Measurements from ENCODE around the gene MATN1.

MATN1 gene

DNA sequence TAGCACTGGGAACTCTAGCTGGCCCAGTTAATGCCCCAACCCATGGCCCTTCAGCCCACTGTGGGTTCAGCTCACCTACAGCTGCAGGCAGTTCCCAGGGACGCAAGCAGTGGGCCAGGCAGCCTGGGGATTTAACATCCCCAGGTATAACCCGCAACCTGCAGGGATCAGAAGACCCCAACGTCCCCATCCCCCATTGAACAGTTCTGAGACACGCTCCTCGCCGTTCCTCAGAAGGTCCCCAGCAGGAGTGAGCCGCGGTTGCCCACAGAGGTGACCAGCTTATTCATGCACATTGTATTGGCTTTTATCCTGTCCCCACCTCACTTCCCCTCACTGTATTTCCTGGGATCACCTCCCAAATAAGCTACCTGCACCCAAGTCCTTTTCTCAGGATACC, 5.0 kb upstream of the MATN1 start:
- Mint-ChIP-seq H3K4me3 (no peak overlapping the region), H3K27me3 (peaks cover 3% of the 10 kb centered on the region), H3K27ac (no peak overlapping the region), H3K4me1 (peaks cover 3% of the 10 kb centered on the region), H3K36me3 (peaks cover 13% of the 10 kb centered on the region), H3K9me3 (no peaks in the 10 kb centered on the region)
- DNase-seq, result no peak
- CTCF ChIA-PET, result interaction anchor here (4.5 to 11.4 kb wide), 2 partner anchors 8 to 50 kb away, joined by 38 to 465 read pairs; no protein-coding TSS in a partner anchor

DNA sequence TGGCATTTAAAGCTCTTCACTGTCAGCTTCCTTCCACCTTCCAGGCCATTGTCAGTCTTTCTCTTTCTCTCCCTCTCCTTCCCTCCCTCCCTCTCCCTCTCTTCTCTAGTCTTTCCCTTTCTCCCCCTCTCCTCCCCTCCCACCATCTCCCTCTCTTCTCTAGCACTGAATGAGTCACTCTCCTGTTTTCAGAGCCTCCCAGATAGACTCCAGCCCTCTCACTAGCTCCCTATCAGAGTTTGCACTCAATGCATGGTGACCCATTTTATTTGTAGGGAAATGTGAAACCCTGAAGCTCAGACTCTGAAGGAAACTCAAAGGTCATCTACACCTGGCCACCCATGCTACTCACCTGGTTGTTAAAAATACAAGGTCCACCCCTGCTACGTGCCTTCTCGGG, 4.4 kb upstream of the MATN1 start:
- Mint-ChIP-seq H3K27me3 (peaks cover 3% of the 10 kb centered on the region), H3K27ac (peak overlapping the region; percentile 38), H3K4me3 (no peak overlapping the region), H3K4me1 (peaks cover 3% of the 10 kb centered on the region), H3K36me3 (peaks cover 9% of the 10 kb centered on the region), H3K9me3 (no peaks in the 10 kb centered on the region)
- DNase-seq, result no peak
- CTCF ChIA-PET, result interaction anchor here (0.8 to 11.4 kb wide), 3 partner anchors 8 to 74 kb away, joined by 4 to 465 read pairs (median 38); no protein-coding TSS in a partner anchor

DNA sequence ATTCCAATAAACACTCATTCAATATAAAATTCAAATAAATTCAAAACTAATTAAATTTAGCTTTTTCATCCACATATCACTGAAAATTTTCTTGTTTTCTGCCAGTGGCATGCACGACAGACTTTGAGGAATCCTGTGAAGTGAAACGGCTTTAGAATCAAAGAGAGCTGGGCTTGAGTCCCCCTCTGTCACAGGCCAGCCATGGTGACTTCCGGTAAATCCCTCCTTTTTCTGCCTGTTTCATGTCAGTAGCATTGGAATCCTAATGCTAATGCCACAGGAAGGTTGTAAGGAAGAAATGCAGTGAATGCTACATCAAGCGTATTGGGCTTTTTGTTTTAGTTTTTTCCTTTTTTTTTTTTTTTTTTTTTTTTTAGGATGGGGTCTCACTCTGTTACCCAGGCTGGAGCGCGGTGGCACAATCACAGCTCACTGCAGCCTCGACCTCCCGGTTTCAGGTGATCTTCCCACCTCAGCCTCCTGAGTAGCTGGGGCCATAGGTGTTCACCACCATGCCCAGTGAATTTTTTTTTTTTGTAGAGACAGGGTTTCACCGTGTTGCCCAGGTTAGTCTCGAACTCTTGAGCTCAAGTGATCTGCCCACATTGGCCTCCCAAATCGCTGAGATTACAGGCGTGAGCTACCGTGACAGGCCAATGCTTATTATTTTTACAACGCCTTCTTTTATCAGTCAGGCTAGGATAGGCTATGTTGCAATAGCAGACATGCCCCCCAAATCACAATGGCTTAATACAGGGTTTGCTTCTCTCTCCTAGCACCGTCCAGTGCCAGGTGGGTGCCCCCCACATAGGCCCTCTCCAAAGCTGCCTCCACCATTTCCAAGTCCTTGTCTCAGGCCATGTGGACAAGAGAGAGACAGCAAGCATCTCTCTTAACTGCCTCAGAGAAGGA, 3.6 kb upstream of the MATN1 start:
- H3K4me1 Mint-ChIP-seq, result no peaks in the 10 kb centered on the region
- H3K4me3 Mint-ChIP-seq, result no peak overlapping the region
- CTCF ChIA-PET, result interaction anchor here (0.8 to 11.4 kb wide), 6 partner anchors 7 to 74 kb away, joined by 3 to 465 read pairs (median 21); no protein-coding TSS in a partner anchor
- peaks cover 3% of the 10 kb centered on the region for H3K36me3 Mint-ChIP-seq
- H3K27me3 Mint-ChIP-seq, result peaks cover 3% of the 10 kb centered on the region
- no peak for DNase-seq
- H3K9me3 Mint-ChIP-seq, result no peaks in the 10 kb centered on the region
- peak overlapping the region; percentile 11 for H3K27ac Mint-ChIP-seq

DNA sequence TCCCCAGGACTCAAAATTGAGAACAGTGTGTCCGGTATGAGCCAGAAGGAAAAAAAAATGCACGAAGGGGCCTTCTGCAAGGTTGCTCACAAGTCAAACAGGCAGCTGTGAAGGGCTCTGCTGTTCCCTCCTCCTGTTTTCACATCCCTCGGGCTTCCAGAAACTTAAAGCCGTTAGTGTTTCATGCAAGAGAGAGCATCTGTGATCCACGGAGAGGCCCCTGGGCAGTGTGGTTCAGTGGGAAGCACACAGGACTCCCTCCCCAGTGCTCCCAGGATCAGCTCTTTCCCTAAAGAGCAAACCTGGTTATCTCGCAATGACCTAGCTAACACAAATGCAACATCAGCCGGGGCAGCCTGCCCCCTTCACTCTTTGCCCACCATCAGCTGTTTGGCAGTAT, 2.9 kb upstream of the MATN1 start:
- H3K36me3 Mint-ChIP-seq, result peaks cover 3% of the 10 kb centered on the region

DNA sequence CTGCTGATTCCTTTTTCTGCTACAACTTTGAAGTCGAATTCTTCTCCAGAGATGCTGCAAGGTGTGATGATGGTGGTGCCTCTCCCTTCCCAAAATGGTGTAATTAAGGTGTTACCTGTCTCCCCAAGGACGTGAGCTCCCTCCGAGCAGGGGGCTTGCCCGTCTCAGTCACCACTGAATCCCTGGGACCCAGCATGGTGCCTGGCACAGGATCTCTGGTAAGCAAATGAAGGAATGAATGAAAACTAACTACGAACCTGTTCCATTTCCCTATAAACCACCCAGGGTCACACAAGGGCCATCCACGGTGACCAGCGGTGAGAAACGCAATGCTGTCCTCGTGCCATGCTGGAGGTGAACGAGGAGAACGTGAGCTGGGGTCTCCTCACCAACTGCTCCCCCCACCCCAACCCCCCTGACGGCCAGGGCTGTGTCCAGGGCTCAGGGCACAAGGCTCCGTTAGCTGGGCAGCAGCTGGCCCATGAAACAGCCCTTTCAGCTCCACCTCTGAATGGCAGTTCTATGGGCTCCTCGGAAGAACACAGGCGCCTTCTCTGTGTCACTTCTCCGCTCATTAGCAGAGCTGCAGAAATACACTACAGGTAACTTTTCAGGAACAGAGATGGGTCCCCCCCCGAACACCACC, 2.2 kb upstream of the MATN1 start:
- Mint-ChIP-seq H3K27ac (no peak overlapping the region), H3K36me3 (no peaks in the 10 kb centered on the region), H3K9me3 (no peaks in the 10 kb centered on the region), H3K4me3 (no peak overlapping the region), H3K27me3 (no peaks in the 10 kb centered on the region), H3K4me1 (peaks cover 3% of the 10 kb centered on the region)
- no peak for DNase-seq
- CTCF ChIA-PET, result interaction anchor here (1.1 to 11.4 kb wide), 4 partner anchors 18 to 53 kb away, joined by 3 to 465 read pairs (median 41); no protein-coding TSS in a partner anchor

More for the DNA sequence above, 2.9 kb upstream of the MATN1 start:
- H3K4me1 Mint-ChIP-seq, result no peaks in the 10 kb centered on the region
- H3K27ac Mint-ChIP-seq, result no peak overlapping the region
- no peaks in the 10 kb centered on the region for H3K9me3 Mint-ChIP-seq
- no peak overlapping the region for H3K4me3 Mint-ChIP-seq
- CTCF ChIA-PET, result interaction anchor here (1.1 to 11.4 kb wide), 4 partner anchors 17 to 52 kb away, joined by 3 to 465 read pairs (median 40); no protein-coding TSS in a partner anchor
- no peak for DNase-seq
- no peaks in the 10 kb centered on the region for H3K27me3 Mint-ChIP-seq

DNA sequence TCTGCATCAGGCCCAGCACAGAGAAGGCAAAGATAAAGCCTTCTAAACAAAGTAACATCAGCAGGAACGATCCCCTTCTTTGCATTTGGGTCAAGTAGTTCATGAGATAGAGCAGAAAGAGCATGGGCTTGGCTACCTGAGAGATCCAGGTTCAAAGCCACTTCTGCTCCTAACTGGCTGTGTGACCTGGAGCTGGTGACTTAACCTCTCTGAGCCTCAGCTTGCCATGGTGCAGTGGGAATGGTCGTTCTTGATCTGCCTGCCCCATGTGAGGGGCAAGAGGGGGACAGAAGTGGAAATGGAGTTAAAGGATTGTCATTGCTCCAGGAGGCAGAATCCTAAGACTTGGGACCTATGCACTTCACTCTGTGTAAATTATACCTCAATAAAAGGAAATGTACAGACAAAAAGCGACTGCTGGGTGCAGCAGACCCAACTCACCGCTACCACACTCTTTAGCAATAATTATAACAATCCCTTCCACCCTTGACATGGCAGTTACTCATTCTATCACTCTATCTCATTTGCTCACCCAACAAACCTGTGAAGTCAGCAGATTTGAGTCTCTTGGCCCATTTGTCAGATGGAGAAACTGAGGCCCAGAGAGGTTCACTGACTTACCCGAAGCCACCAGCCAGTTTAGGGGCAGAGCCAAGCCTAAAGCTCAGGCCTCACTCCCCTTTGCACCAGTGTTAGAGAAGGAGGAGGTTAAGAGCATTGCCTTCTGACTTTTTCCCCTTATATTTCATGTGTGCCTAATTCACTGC, 1.5 kb upstream of the MATN1 start:
- Mint-ChIP-seq H3K27ac (no peak overlapping the region), H3K9me3 (no peaks in the 10 kb centered on the region)

DNA sequence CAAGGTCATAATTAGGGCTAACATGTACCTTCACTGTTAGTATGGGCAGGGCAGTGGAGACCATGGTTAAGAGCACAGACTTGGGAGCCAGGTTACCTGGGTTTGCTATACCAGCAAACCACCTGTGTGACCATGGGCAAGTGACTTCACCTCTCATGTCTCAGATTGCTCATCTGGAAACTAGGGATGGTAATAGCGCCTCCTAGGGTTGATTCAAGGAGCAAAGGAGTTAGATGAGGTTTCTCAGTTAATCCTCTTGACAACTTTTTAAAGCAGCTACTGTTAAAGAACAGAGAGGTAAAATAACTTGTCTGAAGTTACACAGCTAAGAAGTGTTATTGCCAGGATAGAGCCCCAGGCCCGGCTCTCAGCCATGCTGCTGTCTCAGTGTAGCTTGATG, 790 bp upstream of the MATN1 start:
- no peak overlapping the region for H3K4me3 Mint-ChIP-seq
- no peaks in the 10 kb centered on the region for H3K9me3 Mint-ChIP-seq
- H3K4me1 Mint-ChIP-seq, result peaks cover 16% of the 10 kb centered on the region

More for the DNA sequence above, 1.5 kb upstream of the MATN1 start:
- Mint-ChIP-seq H3K4me1 (peaks cover 9% of the 10 kb centered on the region), H3K36me3 (no peaks in the 10 kb centered on the region), H3K4me3 (no peak overlapping the region), H3K27me3 (no peaks in the 10 kb centered on the region)
- no peak for DNase-seq
- CTCF ChIA-PET, result interaction anchor here (0.8 to 11.4 kb wide), 5 partner anchors 12 to 53 kb away, joined by 3 to 465 read pairs (median 4); partner anchors contain the start of gene LAPTM5

DNA sequence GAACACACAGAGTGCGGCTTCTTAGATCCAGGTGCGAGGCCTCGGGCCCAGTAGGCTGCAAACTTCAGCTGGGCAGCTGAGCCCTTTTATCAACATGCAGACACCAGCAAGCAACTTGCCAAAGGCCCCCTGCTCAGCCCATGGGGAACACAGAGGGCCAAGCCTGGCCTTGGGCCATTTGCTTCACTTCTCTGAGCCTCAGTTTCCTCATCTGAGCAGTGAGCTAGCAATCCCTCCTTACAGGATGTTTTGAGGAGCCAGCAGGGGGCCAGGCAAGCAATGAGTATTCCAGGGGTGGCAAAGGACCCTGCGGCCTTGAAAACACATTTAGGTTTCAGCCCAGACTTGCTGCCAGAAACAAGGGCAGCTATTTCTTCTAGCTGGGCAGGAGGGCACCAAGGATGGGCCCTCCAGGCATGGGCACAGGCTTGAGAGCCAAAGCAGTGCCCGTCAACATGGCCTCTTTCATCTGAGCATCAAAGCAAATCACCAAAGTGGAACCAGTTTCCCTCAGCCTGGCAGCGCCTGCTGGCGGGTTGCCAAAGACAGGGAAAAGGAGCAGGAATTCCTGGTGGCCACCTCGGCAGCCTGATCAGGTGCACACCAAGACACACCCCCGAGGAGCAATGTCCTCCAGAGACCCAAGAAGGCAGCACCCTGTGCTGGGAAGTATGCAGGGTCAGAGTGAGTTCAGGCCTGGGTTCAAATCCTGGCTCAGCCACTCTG, 1.4 kb downstream of the MATN1 start:
- no peaks in the 10 kb centered on the region for H3K9me3 Mint-ChIP-seq
- no peaks in the 10 kb centered on the region for H3K36me3 Mint-ChIP-seq
- peaks cover 3% of the 10 kb centered on the region for H3K27me3 Mint-ChIP-seq
- H3K4me1 Mint-ChIP-seq, result peaks cover 22% of the 10 kb centered on the region
- H3K4me3 Mint-ChIP-seq, result no peak overlapping the region
- no peak overlapping the region for H3K27ac Mint-ChIP-seq
- no peak for DNase-seq
- CTCF ChIA-PET, result interaction anchor here (1.2 to 11.4 kb wide), 6 partner anchors 7 to 221 kb away, joined by 3 to 465 read pairs (median 37); no protein-coding TSS in a partner anchor

More for the DNA sequence above, 790 bp upstream of the MATN1 start:
- no peaks in the 10 kb centered on the region for H3K27me3 Mint-ChIP-seq
- no peaks in the 10 kb centered on the region for H3K36me3 Mint-ChIP-seq
- DNase-seq, result no peak
- H3K27ac Mint-ChIP-seq, result no peak overlapping the region
- CTCF ChIA-PET, result interaction anchor here (0.8 to 11.4 kb wide), 5 partner anchors 13 to 62 kb away, joined by 3 to 465 read pairs (median 4); partner anchors contain the start of gene LAPTM5

DNA sequence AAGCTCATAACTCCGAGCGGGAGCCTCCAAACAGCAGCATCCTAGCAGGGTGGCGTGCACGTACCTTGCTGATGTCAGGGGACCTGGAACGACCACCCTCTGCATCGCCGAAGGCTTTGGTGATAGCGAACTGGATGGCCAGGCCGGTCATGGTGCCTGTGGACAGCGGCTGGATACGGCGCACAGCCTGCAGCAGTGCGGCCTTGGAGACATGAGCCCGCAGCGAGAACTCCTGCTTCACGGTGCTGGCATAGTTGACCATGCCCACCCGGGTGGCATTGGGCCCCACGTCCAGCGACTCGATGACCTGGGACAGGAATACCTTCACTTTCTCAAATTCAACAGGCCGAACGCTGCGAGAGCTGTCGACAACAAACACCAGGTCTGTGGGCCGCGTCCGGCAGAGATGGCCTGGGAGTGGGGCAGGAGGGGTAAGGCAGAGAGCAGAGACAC, 2.0 kb downstream of the MATN1 start:
- peaks cover 22% of the 10 kb centered on the region for H3K4me1 Mint-ChIP-seq
- no peak for DNase-seq
- CTCF ChIA-PET, result interaction anchor here (0.6 to 11.4 kb wide), 10 partner anchors 8 to 204 kb away, joined by 3 to 465 read pairs (median 18); partner anchors contain the start of gene LAPTM5
- peaks cover 3% of the 10 kb centered on the region for H3K27me3 Mint-ChIP-seq
- H3K9me3 Mint-ChIP-seq, result no peaks in the 10 kb centered on the region
- H3K4me3 Mint-ChIP-seq, result no peak overlapping the region
- no peaks in the 10 kb centered on the region for H3K36me3 Mint-ChIP-seq
- H3K27ac Mint-ChIP-seq, result no peak overlapping the region

DNA sequence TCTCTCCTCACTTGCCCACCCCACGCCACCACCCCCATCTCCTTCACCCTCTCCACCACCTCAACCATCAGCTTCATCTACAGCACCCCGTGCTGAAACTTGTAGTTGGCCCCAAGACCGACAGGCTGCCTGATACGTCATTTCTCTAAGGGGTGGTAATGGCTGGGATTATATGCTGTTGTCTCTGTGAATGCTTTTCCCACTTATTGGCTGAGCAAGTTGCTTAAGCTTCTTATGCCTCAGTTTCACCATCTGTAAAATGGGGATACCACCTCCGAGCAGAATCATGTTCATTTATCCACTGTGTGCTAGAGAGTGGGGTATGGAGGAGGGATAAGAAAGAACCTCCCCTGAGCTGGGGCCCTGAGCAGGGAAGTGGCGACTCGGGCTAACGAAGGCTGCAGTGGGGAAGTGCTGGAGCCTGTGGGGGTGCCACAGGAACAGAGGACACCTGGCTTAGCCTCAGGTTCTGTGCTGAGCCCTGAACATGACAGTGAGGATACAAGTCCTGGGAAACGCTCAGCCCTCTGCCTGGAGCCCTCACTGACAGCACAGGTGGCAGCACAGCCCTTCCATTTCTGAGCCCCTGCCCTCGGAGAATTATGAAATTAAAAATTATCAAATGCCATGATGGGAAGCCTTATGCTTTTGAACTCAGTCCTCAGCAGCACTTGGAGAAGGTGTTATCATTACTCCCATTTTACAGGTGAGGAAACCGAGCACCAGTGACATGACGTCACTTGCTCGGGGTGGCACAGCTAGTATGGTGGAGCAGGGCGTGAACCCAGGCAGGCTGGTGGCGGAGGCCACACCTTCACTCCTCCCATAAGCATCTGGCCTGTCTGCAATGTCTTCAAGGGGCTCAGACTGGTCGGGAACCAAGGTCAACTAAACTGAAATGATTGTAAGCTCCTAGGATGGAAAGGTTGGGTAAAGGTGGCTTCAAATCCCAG, 2.8 kb downstream of the MATN1 start:
- DNase-seq, result no peak
- peaks cover 22% of the 10 kb centered on the region for H3K4me1 Mint-ChIP-seq
- no peak overlapping the region for H3K4me3 Mint-ChIP-seq
- peaks cover 3% of the 10 kb centered on the region for H3K27me3 Mint-ChIP-seq
- no peaks in the 10 kb centered on the region for H3K36me3 Mint-ChIP-seq
- CTCF ChIA-PET, result interaction anchor here (0.6 to 11.4 kb wide), 20 partner anchors 8 to 876 kb away, joined by 3 to 465 read pairs (median 6); partner anchors contain the start of gene LAPTM5
- peak overlapping the region; percentile 55 for H3K27ac Mint-ChIP-seq
- peaks cover 8% of the 10 kb centered on the region for H3K9me3 Mint-ChIP-seq

DNA sequence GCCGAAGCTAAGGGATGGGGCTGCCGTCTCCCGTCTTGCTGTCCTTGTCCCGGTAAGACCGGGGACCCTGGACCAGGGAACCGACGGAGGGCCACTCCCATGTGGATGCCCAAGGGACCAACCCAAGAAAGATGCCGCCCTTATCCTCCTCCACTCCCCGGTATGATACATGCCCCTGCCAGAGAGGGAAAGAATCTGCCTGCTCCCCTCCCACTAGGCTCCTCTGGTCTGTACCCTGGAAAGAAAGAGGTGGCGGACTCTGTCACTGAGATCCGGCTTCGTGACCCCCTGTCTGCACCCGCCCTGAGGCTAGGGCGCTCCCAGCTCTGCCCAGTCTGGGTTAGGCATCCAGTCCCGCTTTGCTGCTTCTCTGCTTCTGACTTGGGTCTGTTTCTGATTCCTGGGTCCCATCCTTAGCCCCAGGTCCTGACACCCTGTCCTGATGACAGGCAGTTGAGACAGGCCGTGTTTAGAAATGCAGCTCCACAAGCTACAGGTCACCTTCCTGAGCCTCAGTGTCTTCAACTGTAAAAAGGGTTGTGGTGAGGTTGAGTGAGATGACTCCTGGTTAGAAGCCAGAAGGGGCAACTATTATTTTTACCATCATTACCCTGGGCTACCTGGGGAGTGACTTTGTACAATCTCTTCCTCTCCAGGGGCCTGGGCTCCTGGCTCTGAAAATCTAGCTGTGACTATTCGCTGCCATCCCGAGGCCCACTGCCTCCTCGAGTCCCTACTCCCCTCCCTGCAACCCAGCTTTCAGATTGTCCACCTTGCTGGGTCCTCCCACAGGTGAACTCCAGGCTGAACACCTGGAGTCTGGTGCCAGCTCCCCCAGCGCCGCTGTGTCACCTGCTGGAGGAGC, 3.7 kb downstream of the MATN1 start:
- Mint-ChIP-seq H3K4me1 (peaks cover 22% of the 10 kb centered on the region), H3K27me3 (peaks cover 7% of the 10 kb centered on the region), H3K4me3 (peak overlapping the region; percentile 92), H3K9me3 (peaks cover 12% of the 10 kb centered on the region), H3K27ac (peak overlapping the region; percentile 99), H3K36me3 (no peaks in the 10 kb centered on the region)
- no peak for DNase-seq
- CTCF ChIA-PET, result interaction anchor here (0.6 to 11.4 kb wide), 21 partner anchors 9 to 1798 kb away, joined by 3 to 465 read pairs (median 6); partner anchors contain the start of gene LAPTM5
